SK-N-SH (cell line): ENCODE measurements around the gene PSTPIP2. TPM values are rescaled to one million over a fixed set of nuclear protein-coding genes. Genes with fewer than 3 reads are reported as not detected.
"Not testable (repeated sequence)": the region's sequence is repeated elsewhere in the genome, so short reads cannot be mapped to it uniquely, and the experiment has no call there.

ENCODE experiments used
- CTCF ChIA-PET: fragments of 300-600, 350-600 bp; formaldehyde crosslinking; extraction: SDS; loops from one replicate; lab custom pipeline; 2021; lab: Yijun Ruan, JAX
- POLR2A ChIA-PET: fragments of 350-600 bp; sonication (Branson Sonifier 250); formaldehyde crosslinking; extraction: SDS; loops from one replicate; lab custom pipeline; 2020; ENCODE audit warnings: antibody characterized with exemption, inconsistent platforms; lab: Yijun Ruan, JAX
- DNase-seq: peaks from one replicate; pipeline ENCODE4 v3.0.0; 2012
- H2AFZ ChIP-seq: fragments of 200-600 bp; sonication (generic); 2 replicates; pipeline ENCODE4 v1.8.1; 2016; ENCODE audit warnings: antibody characterized with exemption, mild to moderate bottlenecking, low read depth
- H3F3A ChIP-seq: fragments of 200-600 bp; sonication (generic); replicated peaks from 2 replicates; pipeline ENCODE3; 2016; ENCODE audit warnings: antibody characterized with exemption, mild to moderate bottlenecking; ENCODE audit not compliant: insufficient read depth
- H3K27ac ChIP-seq, 2 experiments: fragments of 200-500 bp in 1 of 2; fragments of 200-600 bp in 1 of 2; sonication (Bioruptor generic) in 1 of 2; sonication (generic), shearing (Covaris generic) in 1 of 2; 2 replicates each; pipeline versions ENCODE4 v1.5.1 to v1.6.1; 2014 to 2016; ENCODE audit warnings: low read depth in 2 of 2, inconsistent platforms in 1 of 2, low read length in 1 of 2, mild to moderate bottlenecking in 1 of 2, mixed read lengths in 1 of 2
- H3K27me3 ChIP-seq: fragments of 200-600 bp; sonication (generic), shearing (Covaris generic); 2 replicates; pipeline ENCODE4 v1.6.1; 2016; ENCODE audit warnings: mixed run types; ENCODE audit not compliant: insufficient read depth
- H3K36me3 ChIP-seq, 2 experiments: fragments of 200-500 bp in 1 of 2; fragments of 200-600 bp in 1 of 2; sonication (Bioruptor generic) in 1 of 2; sonication (generic) in 1 of 2; replicated peaks in 1 of 2; 2 replicates each; pipeline versions ENCODE3 to v1.5.1; 2014 to 2016; ENCODE audit warnings: low read length in 1 of 2, mild to moderate bottlenecking in 1 of 2; ENCODE audit not compliant: insufficient read depth in 2 of 2, control insufficient read depth in 1 of 2
- H3K4me1 ChIP-seq, 2 experiments: fragments of 200-500 bp in 1 of 2; fragments of 200-600 bp in 1 of 2; sonication (Bioruptor generic) in 1 of 2; sonication (generic), shearing (Covaris generic) in 1 of 2; 2 replicates each; pipeline versions ENCODE4 v1.5.1 to v1.6.1; 2014 to 2016; ENCODE audit warnings: low read depth in 1 of 2, low read length in 1 of 2, mixed run types in 1 of 2; ENCODE audit not compliant: insufficient read depth in 2 of 2, control insufficient read depth in 1 of 2
- H3K4me2 ChIP-seq: fragments of 200-600 bp; sonication (generic), shearing (Covaris generic); 2 replicates; pipeline ENCODE4 v1.6.1; 2017; ENCODE audit warnings: mixed run types
- H3K4me3 ChIP-seq, 2 experiments: fragments of 200-500 bp in 1 of 2; fragments of 200-600 bp in 1 of 2; sonication (Bioruptor generic) in 1 of 2; sonication (generic), shearing (Covaris generic) in 1 of 2; 2 replicates each; pipeline versions ENCODE4 v1.5.1 to v1.8.1; 2014 to 2016; ENCODE audit warnings: low read depth in 2 of 2, inconsistent platforms in 1 of 2, low read length in 1 of 2, mild to moderate bottlenecking in 1 of 2, mixed read lengths in 1 of 2, moderate library complexity in 1 of 2
- H3K79me2 ChIP-seq: fragments of 200-600 bp; sonication (generic); 2 replicates; pipeline ENCODE4 v1.8.1; 2017; ENCODE audit warnings: mild to moderate bottlenecking; ENCODE audit not compliant: insufficient read depth
- H3K9ac ChIP-seq: fragments of 200-600 bp; sonication (generic); 2 replicates; pipeline ENCODE4 v1.6.1; 2017; ENCODE audit warnings: mixed run types
- H3K9me2 ChIP-seq: fragments of 200-600 bp; sonication (generic); 2 replicates; pipeline ENCODE4 v1.6.1; 2017; ENCODE audit warnings: mixed run types
- H3K9me3 ChIP-seq: fragments of 200-600 bp; sonication (generic); 2 replicates; pipeline ENCODE4 v1.6.1; 2017; ENCODE audit warnings: mixed run types, mild to moderate bottlenecking, moderate library complexity
- H4K20me1 ChIP-seq: fragments of 200-600 bp; sonication (generic); 2 replicates; pipeline ENCODE4 v1.6.1; 2017; ENCODE audit warnings: mild to moderate bottlenecking, mixed run types; ENCODE audit not compliant: insufficient read depth
- CHD2 ChIP-seq: fragments of 150-350 bp; IDR thresholded peaks from 2 replicates; pipeline ENCODE4 v1.6.1; 2018; ENCODE audit warnings: low read length; ENCODE audit not compliant: partially characterized antibody
- EP300 ChIP-seq, 2 experiments: IDR thresholded peaks; 2 replicates each; pipeline versions ENCODE4 v1.4.0 to v1.6.1; 2012; ENCODE audit warnings: borderline replicate concordance in 1 of 2, low read depth in 1 of 2, low read length in 1 of 2
- FOSL2 ChIP-seq: IDR thresholded peaks from 2 replicates; pipeline ENCODE4 v1.4.0; 2012; ENCODE audit warnings: low read depth, mild to moderate bottlenecking, moderate library complexity, borderline replicate concordance
- FOXM1 ChIP-seq: IDR thresholded peaks from 2 replicates; pipeline ENCODE4 v1.4.0; 2012; ENCODE audit warnings: low read depth, mild to moderate bottlenecking
- JUND ChIP-seq: IDR thresholded peaks from 2 replicates; pipeline ENCODE4 v1.4.0; 2012
- NFIC ChIP-seq: IDR thresholded peaks from 2 replicates; pipeline ENCODE4 v1.4.0; 2012; ENCODE audit warnings: borderline replicate concordance
- RXRA ChIP-seq: IDR thresholded peaks from 2 replicates; pipeline ENCODE4 v1.4.0; 2012; ENCODE audit warnings: low read depth, mild to moderate bottlenecking, borderline replicate concordance
- TCF12 ChIP-seq: IDR thresholded peaks from 2 replicates; pipeline ENCODE4 v1.4.0; 2012
- USF1 ChIP-seq: IDR thresholded peaks from 2 replicates; pipeline ENCODE4 v1.4.0; 2012; ENCODE audit warnings: low read depth, borderline replicate concordance
- USF2 ChIP-seq: fragments of 150-350 bp; IDR thresholded peaks from 2 replicates; pipeline ENCODE4 v1.6.1; 2017; ENCODE audit warnings: antibody characterized with exemption, low read length, low read depth, borderline replicate concordance
- WGBS: methylation state at CpG from one replicate; pipeline ENCODE4 v1.1.6; 2017; ENCODE audit warnings: low lambda C conversion rate; 5-methylcytosine and 5-hydroxymethylcytosine counted together
- polyA plus RNA-seq, 3 experiments: library from polyadenylated mRNA; depleted of rRNA; stranded (reverse); fragments of >200 nt; gene quantifications; 2 replicates each; pipeline ENCODE4 v1.2.3, GENCODE V29; 2012
- TF ChIP-seq, protein P1 (sequence below): IDR thresholded peaks from 2 replicates; pipeline ENCODE4; 2012

The PSTPIP2 gene
- polyA plus RNA-seq, 1 of the 3 experiments (the other 2 are of a cell fraction) = 9.5 TPM

DNA sequence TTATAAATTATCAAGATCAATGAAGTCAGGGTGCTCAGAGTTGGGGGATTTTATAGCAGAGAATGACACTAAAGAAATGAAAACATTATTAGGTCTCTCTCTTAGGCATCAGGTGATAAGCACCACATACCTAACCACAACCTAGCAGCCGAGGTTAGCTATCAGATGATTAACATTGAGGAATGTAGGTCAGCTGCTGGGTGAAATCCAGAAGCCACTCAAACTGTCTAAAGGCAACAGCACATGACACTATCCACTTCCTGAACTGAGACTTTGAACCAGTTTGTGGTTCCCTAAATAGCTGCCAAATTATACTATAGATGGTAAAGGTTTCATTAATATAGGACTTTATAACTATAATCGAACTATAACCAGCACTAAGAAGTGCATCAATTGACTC is 109.6 kb downstream of the PSTPIP2 start:
- TF ChIP-seq FOSL2 = 0 out of 2 replicates have a peak, but pooled peaks have one; percentile 16
- TF ChIP-seq USF2 = no peak
- TF ChIP-seq TCF12 = peak; percentile 65
- TF ChIP-seq EP300 (IDR thresholded peaks at IDR 0.05; ENCODE audit: borderline replicate concordance in 1 of 2, low read depth in 1 of 2, low read length in 1 of 2) = peak in 1 of 2 experiments; percentile 24; a peak in 2 of 4 replicates
- 0 out of 2 replicates have a peak, but pooled peaks have one; percentile 31 for TF ChIP-seq RXRA
- TF ChIP-seq FOXM1 = 0 out of 2 replicates have a peak, but pooled peaks have one; percentile 38
- TF ChIP-seq USF1 = peak; percentile 34; the same call in 1 of the 2 replicates
- no peak for TF ChIP-seq CHD2
- TF ChIP-seq JUND = no peak
- TF ChIP-seq NFIC = peak; percentile 37; the same call in 1 of the 2 replicates
- TF ChIP-seq, protein P1, sequence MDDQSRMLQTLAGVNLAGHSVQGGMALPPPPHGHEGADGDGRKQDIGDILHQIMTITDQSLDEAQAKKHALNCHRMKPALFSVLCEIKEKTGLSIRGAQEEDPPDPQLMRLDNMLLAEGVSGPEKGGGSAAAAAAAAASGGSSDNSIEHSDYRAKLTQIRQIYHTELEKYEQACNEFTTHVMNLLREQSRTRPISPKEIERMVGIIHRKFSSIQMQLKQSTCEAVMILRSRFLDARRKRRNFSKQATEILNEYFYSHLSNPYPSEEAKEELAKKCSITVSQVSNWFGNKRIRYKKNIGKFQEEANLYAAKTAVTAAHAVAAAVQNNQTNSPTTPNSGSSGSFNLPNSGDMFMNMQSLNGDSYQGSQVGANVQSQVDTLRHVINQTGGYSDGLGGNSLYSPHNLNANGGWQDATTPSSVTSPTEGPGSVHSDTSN = peak; percentile 56; the same call in 1 of the 2 replicates
- DNase-seq = no peak
- H4K20me1 ChIP-seq = no peaks in the 10 kb centered on the region
- H3K79me2 ChIP-seq = peaks cover 90% of the 10 kb centered on the region
- no peaks in the 10 kb centered on the region for H3K9me3 ChIP-seq
- H3K4me1 ChIP-seq = peaks cover 0 to 57% of the 10 kb centered on the region in 2 experiments
- 14% methylated on average over 2 of the region's 2 CpGs for WGBS
- peaks cover 68% of the 10 kb centered on the region for H3F3A ChIP-seq
- H3K9me2 ChIP-seq = no peaks in the 10 kb centered on the region
- no peak overlapping the region for H2AFZ ChIP-seq
- H3K4me2 ChIP-seq = peak overlapping the region; percentile 65
- CTCF ChIA-PET = interaction anchor here (1.4 to 1.5 kb wide), 2 partner anchors 13 to 111 kb away, joined by 3 to 4 read pairs; no protein-coding TSS in a partner anchor
- H3K36me3 ChIP-seq = peaks cover 0 to 39% of the 10 kb centered on the region in 2 experiments
- POLR2A ChIA-PET = no interaction called here
- H3K4me3 ChIP-seq = peak overlapping the region in 1 of 2 experiments; percentile 6; a peak in 1 of 4 replicates
- peak overlapping the region; percentile 58 to 96; a peak in 3 of 4 replicates for H3K27ac ChIP-seq
- peak overlapping the region; percentile 58 for H3K9ac ChIP-seq
- H3K27me3 ChIP-seq = no peaks in the 10 kb centered on the region

- H3K4me1 ChIP-seq = peaks cover 0 to 82% of the 10 kb centered on the region in 2 experiments; a peak in 3 of 4 replicates
- H3K27me3 ChIP-seq, H3K4me3 ChIP-seq, H3K9me3 ChIP-seq, H3K9ac ChIP-seq, H3K9me2 ChIP-seq, H3K27ac ChIP-seq, CTCF ChIA-PET, DNase-seq, H2AFZ ChIP-seq, H4K20me1 ChIP-seq: not testable (repeated sequence)
- peaks cover 6 to 39% of the 10 kb centered on the region in 2 experiments for H3K36me3 ChIP-seq
- H3K79me2 ChIP-seq = peaks cover 90% of the 10 kb centered on the region
- peaks cover 85% of the 10 kb centered on the region for H3F3A ChIP-seq
- peak overlapping the region; percentile 58; the same call in 1 of the 2 replicates for H3K4me2 ChIP-seq
- WGBS = 98% methylated on average over 6 of the region's 7 CpGs
- POLR2A ChIA-PET = interaction anchor here (0.6 kb wide), 1 partner anchor 176 kb away, joined by 3 read pairs; no protein-coding TSS in a partner anchor
Observed at GRCh38 chr18:45959484-45959883, 112.6 kb downstream of the PSTPIP2 start.
